PFSK-1 (cell line): ENCODE measurements around the gene GPR137B.

Source experiments
- POLR2AphosphoS5 ChIP-seq: IDR thresholded peaks from 2 replicates; pipeline ENCODE4 v1.6.1; 2012; ENCODE audit warnings: low read depth, mild to moderate bottlenecking, control low read depth, low read length, moderate library complexity
- TF ChIP-seq, protein P1 (sequence below), 2 experiments: IDR thresholded peaks; 2 replicates each; pipeline versions ENCODE4 v1.6.1 to v1.8.0; 2011 to 2012; ENCODE audit warnings: low read depth in 2 of 2, low read length in 2 of 2, control low read depth in 1 of 2, inconsistent platforms in 1 of 2, mild to moderate bottlenecking in 1 of 2, moderate library complexity in 1 of 2; ENCODE audit not compliant: insufficient read depth in 1 of 2

- TF ChIP-seq POLR2AphosphoS5: no peak
- TF ChIP-seq, protein P1, sequence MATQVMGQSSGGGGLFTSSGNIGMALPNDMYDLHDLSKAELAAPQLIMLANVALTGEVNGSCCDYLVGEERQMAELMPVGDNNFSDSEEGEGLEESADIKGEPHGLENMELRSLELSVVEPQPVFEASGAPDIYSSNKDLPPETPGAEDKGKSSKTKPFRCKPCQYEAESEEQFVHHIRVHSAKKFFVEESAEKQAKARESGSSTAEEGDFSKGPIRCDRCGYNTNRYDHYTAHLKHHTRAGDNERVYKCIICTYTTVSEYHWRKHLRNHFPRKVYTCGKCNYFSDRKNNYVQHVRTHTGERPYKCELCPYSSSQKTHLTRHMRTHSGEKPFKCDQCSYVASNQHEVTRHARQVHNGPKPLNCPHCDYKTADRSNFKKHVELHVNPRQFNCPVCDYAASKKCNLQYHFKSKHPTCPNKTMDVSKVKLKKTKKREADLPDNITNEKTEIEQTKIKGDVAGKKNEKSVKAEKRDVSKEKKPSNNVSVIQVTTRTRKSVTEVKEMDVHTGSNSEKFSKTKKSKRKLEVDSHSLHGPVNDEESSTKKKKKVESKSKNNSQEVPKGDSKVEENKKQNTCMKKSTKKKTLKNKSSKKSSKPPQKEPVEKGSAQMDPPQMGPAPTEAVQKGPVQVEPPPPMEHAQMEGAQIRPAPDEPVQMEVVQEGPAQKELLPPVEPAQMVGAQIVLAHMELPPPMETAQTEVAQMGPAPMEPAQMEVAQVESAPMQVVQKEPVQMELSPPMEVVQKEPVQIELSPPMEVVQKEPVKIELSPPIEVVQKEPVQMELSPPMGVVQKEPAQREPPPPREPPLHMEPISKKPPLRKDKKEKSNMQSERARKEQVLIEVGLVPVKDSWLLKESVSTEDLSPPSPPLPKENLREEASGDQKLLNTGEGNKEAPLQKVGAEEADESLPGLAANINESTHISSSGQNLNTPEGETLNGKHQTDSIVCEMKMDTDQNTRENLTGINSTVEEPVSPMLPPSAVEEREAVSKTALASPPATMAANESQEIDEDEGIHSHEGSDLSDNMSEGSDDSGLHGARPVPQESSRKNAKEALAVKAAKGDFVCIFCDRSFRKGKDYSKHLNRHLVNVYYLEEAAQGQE (IDR thresholded peaks at IDR 0.05; ENCODE audit: insufficient read depth in 1 of 2, low read depth in 2 of 2, low read length in 2 of 2): no peak
Measured at GRCh38 chr1:236166041-236166440, 23.7 kb downstream of the GPR137B start.
